Body of pancreas (tissue), 4 donors: ENCODE data around the gene CUL4A. TPM values are rescaled to one million over a fixed set of nuclear protein-coding genes. Genes with fewer than 3 reads are reported as not detected.

Experiments
- ATAC-seq: fragments of 150-250 bp; one replicate; pipeline ENCODE4 v1.9.1; 2016
- DNase-seq, 4 donors: peaks; one replicate each; pipeline ENCODE4 v3.0.0-alpha.2; 2019
- H3K27ac ChIP-seq, 4 donors: fragments of 200-600 bp; sonication (generic); 1 replicate in 3 of 4; 2 replicates in 1 of 4; pipeline versions ENCODE4 v1.5.1 to v1.6.1; 2016 to 2019; ENCODE audit warnings: mild to moderate bottlenecking in 1 of 4, mixed read lengths in 1 of 4, moderate library complexity in 1 of 4
- H3K27me3 ChIP-seq, 2 donors: fragments of 200-600 bp; sonication (generic); one replicate each; pipeline ENCODE4 v1.6.0; 2016; ENCODE audit warnings: mild to moderate bottlenecking in 1 of 2
- H3K36me3 ChIP-seq, 2 donors: fragments of 200-600 bp; sonication (generic); replicated peaks in 1 of 2; 2 replicates each; pipeline ENCODE4 v1.5.1; 2016; ENCODE audit warnings: low read depth in 2 of 2; ENCODE audit not compliant: insufficient read depth in 1 of 2
- H3K4me1 ChIP-seq: fragments of 200-600 bp; sonication (generic); one replicate; pipeline ENCODE4 v1.6.0; 2016
- H3K4me3 ChIP-seq, 2 donors: fragments of 200-600 bp; sonication (generic); 1 replicate in 1 of 2; 2 replicates in 1 of 2; pipeline ENCODE4 v1.5.1; 2016 to 2019
- H3K9me3 ChIP-seq, 3 donors: fragments of 200-600 bp; sonication (generic); 1 replicate in 2 of 3; 2 replicates in 1 of 3; pipeline ENCODE4 v1.5.1; 2016
- POLR2A ChIP-seq, 3 donors: fragments of 450-650 bp; IDR thresholded peaks; one replicate each; pipeline ENCODE4 v1.6.1; 2016; ENCODE audit warnings: antibody characterized with exemption in 3 of 3, mild to moderate bottlenecking in 2 of 3
- WGBS, 2 donors: methylation state at CpG; one replicate each; pipeline ENCODE4 v1.1.5; 2017; 5-methylcytosine and 5-hydroxymethylcytosine counted together
- intact Hi-C: fragments of 100-400 bp; cut with DNase I; formaldehyde crosslinking; loops from one replicate; pipeline ENCODE4 v1.15.1; 2023
- total RNA-seq, 2 donors: library from RNA; depleted of rRNA; stranded (reverse); fragments of >200 nt; gene quantifications; one replicate each; pipeline ENCODE4 v1.1.0, GENCODE V29; 2016
- TF ChIP-seq, protein P1 (sequence below), 7 experiments: fragments of 450-650 bp in 4 of 7; fragments of 200-600 bp in 3 of 7; sonication (generic) in 3 of 7; IDR thresholded peaks; one replicate each; pipeline ENCODE4 v1.5.1; 2016 to 2019; ENCODE audit warnings: antibody characterized with exemption in 7 of 7

The CUL4A gene
- total RNA-seq, 2 donors from 2014 or later: 44.4 to 62.3 TPM

DNA sequence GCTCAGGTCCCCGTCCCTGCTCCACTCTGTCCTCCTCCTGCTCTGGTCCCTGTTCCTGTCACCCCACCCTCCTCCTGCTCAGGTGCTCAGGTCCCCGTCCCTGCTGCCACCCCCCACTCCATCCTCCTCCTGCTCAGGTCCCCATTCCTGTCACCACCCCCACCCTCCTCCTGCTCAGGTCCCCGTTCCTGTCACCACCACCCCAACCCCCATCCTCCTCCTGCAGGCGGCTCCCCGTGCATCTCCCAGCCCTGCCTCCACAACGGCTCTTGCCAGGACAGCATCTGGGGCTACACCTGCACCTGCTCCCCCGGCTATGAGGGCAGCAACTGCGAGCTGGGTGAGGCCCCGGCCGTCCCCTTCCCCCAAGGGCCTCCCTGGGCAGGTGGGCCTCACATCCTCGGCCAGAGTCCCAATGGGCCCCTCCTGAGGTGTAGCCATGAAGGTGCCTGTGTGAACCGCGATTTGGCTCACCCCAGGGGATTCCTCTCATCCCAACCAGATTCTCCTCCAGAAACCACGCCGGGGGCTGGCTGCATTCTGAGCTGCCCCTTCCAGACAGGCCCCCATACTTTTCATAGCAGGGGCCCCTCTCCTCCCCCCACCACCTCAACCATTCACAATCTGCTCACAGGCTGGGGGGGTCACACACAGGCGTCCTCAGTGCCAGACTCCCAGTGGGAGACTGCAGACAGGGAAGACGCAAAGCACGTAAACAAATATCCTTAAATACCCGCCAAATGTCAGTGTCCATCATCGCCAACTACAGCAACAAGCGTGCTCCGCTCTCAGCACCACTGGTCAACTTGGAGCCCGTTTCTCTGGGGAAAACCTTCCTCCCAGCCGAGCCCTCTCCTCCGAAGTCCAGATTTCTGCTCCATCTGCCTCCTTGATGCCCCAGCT lies 46.4 kb upstream of the CUL4A start:
- intact Hi-C loops: no loop called here
- ATAC-seq (no peak), DNase-seq (no peak)
- H3K4me1 ChIP-seq: no peaks in the 10 kb centered on the region
- TF ChIP-seq, protein P1, sequence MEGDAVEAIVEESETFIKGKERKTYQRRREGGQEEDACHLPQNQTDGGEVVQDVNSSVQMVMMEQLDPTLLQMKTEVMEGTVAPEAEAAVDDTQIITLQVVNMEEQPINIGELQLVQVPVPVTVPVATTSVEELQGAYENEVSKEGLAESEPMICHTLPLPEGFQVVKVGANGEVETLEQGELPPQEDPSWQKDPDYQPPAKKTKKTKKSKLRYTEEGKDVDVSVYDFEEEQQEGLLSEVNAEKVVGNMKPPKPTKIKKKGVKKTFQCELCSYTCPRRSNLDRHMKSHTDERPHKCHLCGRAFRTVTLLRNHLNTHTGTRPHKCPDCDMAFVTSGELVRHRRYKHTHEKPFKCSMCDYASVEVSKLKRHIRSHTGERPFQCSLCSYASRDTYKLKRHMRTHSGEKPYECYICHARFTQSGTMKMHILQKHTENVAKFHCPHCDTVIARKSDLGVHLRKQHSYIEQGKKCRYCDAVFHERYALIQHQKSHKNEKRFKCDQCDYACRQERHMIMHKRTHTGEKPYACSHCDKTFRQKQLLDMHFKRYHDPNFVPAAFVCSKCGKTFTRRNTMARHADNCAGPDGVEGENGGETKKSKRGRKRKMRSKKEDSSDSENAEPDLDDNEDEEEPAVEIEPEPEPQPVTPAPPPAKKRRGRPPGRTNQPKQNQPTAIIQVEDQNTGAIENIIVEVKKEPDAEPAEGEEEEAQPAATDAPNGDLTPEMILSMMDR (IDR thresholded peaks at IDR 0.05): no peak
- no peak for TF ChIP-seq POLR2A (IDR thresholded peaks at IDR 0.05)
- 18 to 19% methylated on average over 23 to 25 of the region's 25 CpGs for WGBS, 2 donors
- no peaks in the 10 kb centered on the region for H3K9me3 ChIP-seq
- peaks cover 0 to 2% of the 10 kb centered on the region in 2 donors for H3K36me3 ChIP-seq
- peaks cover 0 to 6% of the 10 kb centered on the region in 2 donors for H3K27me3 ChIP-seq
- no peak overlapping the region for H3K4me3 ChIP-seq
- no peak overlapping the region for H3K27ac ChIP-seq

DNA sequence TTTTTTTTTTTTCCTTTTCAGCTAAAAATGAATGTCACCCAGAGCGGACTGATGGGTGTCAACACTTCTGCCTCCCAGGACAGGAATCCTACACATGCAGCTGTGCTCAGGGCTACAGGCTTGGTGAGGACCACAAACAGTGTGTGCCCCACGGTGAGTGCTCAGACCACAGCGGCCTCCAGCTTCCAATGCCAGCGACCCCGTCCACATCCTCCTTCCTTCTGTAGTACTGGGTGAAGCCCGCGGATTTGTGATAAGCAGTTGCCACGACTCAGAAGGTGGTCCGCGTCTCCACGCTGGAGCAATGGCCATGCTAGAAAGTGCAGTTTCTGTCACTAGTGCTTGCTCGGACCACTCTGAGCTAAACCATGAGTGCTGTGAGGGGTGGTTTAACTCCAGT lies 44.9 kb upstream of the CUL4A start:
- Histone ChIP-seq H3K27ac (no peak overlapping the region), H3K4me1 (no peaks in the 10 kb centered on the region), H3K9me3 (no peaks in the 10 kb centered on the region), H3K36me3 (peaks cover 0 to 2% of the 10 kb centered on the region in 2 donors), H3K27me3 (peaks cover 0 to 6% of the 10 kb centered on the region in 2 donors), H3K4me3 (no peak overlapping the region)
- TF ChIP-seq POLR2A (IDR thresholded peaks at IDR 0.05): no peak
- TF ChIP-seq, protein P1 (IDR thresholded peaks at IDR 0.05): no peak
- ATAC-seq: no peak
- intact Hi-C loops: no loop called here
- DNase-seq: no peak
- WGBS, 2 donors: 76 to 81% methylated on average over 3 to 12 of the region's 12 CpGs

DNA sequence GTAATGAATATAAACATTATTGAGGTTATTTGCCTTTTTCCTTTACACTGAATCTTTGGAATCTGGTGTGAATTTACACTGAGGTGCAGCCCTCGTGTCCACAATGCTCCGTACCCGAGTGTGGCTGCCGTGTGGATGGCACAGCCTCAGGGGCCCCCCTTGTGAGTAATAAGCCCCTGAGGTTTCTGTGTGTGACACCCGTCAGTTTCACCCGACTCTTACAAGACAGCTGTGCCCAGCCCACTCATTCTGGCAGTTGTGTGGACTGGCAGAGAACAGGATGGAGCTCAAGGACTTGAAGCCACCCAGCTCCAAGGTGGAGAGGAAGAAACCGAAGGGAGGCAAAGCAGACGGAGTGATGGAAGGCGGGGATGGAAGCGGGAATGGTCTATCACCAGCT lies 43.1 kb upstream of the CUL4A start:
- ATAC-seq (no peak), DNase-seq (no peak)
- peaks cover 0 to 5% of the 10 kb centered on the region in 2 donors for H3K36me3 ChIP-seq
- 86 to 94% methylated on average over 10 of the region's 10 CpGs for WGBS, 2 donors
- H3K27me3 ChIP-seq: peaks cover 0 to 6% of the 10 kb centered on the region in 2 donors
- intact Hi-C loops: no loop called here
- H3K4me1 ChIP-seq: no peaks in the 10 kb centered on the region
- TF ChIP-seq, protein P1 (IDR thresholded peaks at IDR 0.05): no peak
- no peak for TF ChIP-seq POLR2A (IDR thresholded peaks at IDR 0.05)
- no peak overlapping the region for H3K4me3 ChIP-seq
- no peaks in the 10 kb centered on the region for H3K9me3 ChIP-seq
- no peak overlapping the region for H3K27ac ChIP-seq

DNA sequence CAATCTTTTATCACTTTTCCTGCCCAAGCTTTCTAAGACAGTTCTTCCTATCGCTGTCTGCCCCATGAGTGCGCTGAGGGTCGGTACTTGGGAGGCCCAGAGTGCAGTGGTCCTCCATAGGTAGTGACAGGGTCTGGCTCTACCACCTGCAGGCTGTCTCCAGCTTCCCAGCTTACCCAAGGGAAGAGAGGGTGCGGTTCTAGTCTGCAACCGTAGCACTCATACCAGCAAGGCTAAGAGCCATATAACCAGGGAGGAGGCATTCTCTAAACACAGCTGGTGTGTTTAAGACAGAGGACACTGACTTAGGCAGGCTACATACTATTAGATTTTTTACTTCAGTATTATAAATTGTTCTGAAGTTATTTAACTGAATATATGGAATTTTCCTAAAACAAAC lies 42.7 kb upstream of the CUL4A start:
- Histone ChIP-seq H3K9me3 (no peaks in the 10 kb centered on the region), H3K4me3 (no peak overlapping the region), H3K27ac (no peak overlapping the region), H3K4me1 (no peaks in the 10 kb centered on the region), H3K27me3 (peaks cover 0 to 6% of the 10 kb centered on the region in 2 donors), H3K36me3 (peaks cover 0 to 7% of the 10 kb centered on the region in 2 donors)
- ATAC-seq (no peak), DNase-seq (no peak)
- no peak for TF ChIP-seq POLR2A (IDR thresholded peaks at IDR 0.05)
- TF ChIP-seq, protein P1 (IDR thresholded peaks at IDR 0.05): no peak
- WGBS, 2 donors: 85 to 88% methylated on average over 5 of the region's 5 CpGs
- intact Hi-C loops: no loop called here
